DOHH2 (cell line): ENCODE results near the gene GRK7.

Experiments used
- H3F3A ChIP-seq: fragments of 200-600 bp; sonication (generic), shearing (Covaris generic); 2 replicates; pipeline ENCODE4 v1.6.0; 2016; ENCODE audit warnings: antibody characterized with exemption, mild to moderate bottlenecking; ENCODE audit not compliant: control insufficient read depth, insufficient read depth
- H3K27ac ChIP-seq: fragments of 200-600 bp; sonication (generic); 2 replicates; pipeline ENCODE4 v1.5.1; 2014; ENCODE audit warnings: low read depth, mild to moderate bottlenecking, low read length, moderate library complexity
- H3K27me3 ChIP-seq: fragments of 200-600 bp; sonication (generic); 2 replicates; pipeline ENCODE4 v1.6.1; 2014; ENCODE audit warnings: mild to moderate bottlenecking, low read length, mixed read lengths; ENCODE audit not compliant: control insufficient read depth
- H3K36me3 ChIP-seq: fragments of 200-600 bp; sonication (generic); 2 replicates; pipeline ENCODE4 v1.6.1; 2014; ENCODE audit warnings: mild to moderate bottlenecking, low read length, moderate library complexity, mixed read lengths; ENCODE audit not compliant: control insufficient read depth
- H3K4me1 ChIP-seq: fragments of 200-600 bp; sonication (generic); 2 replicates; pipeline ENCODE4 v1.6.1; 2014; ENCODE audit warnings: mild to moderate bottlenecking, low read length, mixed read lengths; ENCODE audit not compliant: control insufficient read depth
- H3K4me2 ChIP-seq: fragments of 200-600 bp; sonication (generic); 2 replicates; pipeline ENCODE4 v1.6.0; 2014; ENCODE audit warnings: mild to moderate bottlenecking, low read length, moderate library complexity
- H3K4me3 ChIP-seq: fragments of 200-600 bp; sonication (generic); 2 replicates; pipeline ENCODE4 v1.5.1; 2014; ENCODE audit warnings: mild to moderate bottlenecking, low read length, mixed read lengths
- H3K79me2 ChIP-seq: fragments of 200-600 bp; sonication (generic); 2 replicates; pipeline ENCODE4 v1.6.1; 2014; ENCODE audit warnings: mild to moderate bottlenecking, low read length, mixed read lengths; ENCODE audit not compliant: control insufficient read depth
- H3K9me2 ChIP-seq: fragments of 200-600 bp; sonication (generic); replicated peaks from 2 replicates; pipeline ENCODE4 v1.6.1; 2014; ENCODE audit warnings: mild to moderate bottlenecking, low read length, mixed read lengths; ENCODE audit not compliant: control insufficient read depth
- H3K9me3 ChIP-seq: fragments of 200-600 bp; sonication (generic); 2 replicates; pipeline ENCODE4 v1.6.1; 2014; ENCODE audit warnings: antibody characterized with exemption, low read length, mixed read lengths; ENCODE audit not compliant: control insufficient read depth, insufficient read depth
- H4K20me1 ChIP-seq: fragments of 200-600 bp; sonication (generic); 2 replicates; pipeline ENCODE4 v1.6.0; 2014; ENCODE audit warnings: low read depth, mild to moderate bottlenecking, antibody characterized with exemption, low read length, moderate library complexity; ENCODE audit not compliant: control insufficient read depth, insufficient read depth
- CTCF ChIP-seq: fragments of 200-600 bp; sonication (generic); IDR thresholded peaks from one replicate; pipeline ENCODE4 v1.5.1; 2014; ENCODE audit warnings: antibody characterized with exemption, mild to moderate bottlenecking, low read depth, low read length; ENCODE audit not compliant: poor library complexity, severe bottlenecking
- EZH2phosphoT487 ChIP-seq: fragments of 200-600 bp; sonication (generic); IDR thresholded peaks from 2 replicates; pipeline ENCODE4 v1.6.1; 2017; ENCODE audit warnings: borderline replicate concordance, mild to moderate bottlenecking, antibody characterized with exemption, low read length, moderate library complexity, mixed read lengths

GRK7 gene

GRCh38 chr3:141722648-141723047, 40.6 kb upstream of the GRK7 start:
- no peaks in the 10 kb centered on the region for H4K20me1 ChIP-seq
- TF ChIP-seq EZH2phosphoT487: no peak
- TF ChIP-seq CTCF: no peak

GRCh38 chr3:141723255-141723654, 40.0 kb upstream of the GRK7 start:
- H3K9me2 ChIP-seq: no peaks in the 10 kb centered on the region
- no peaks in the 10 kb centered on the region for H3K9me3 ChIP-seq
- no peaks in the 10 kb centered on the region for H4K20me1 ChIP-seq
- H3F3A ChIP-seq: no peaks in the 10 kb centered on the region
- H3K4me3 ChIP-seq: no peak overlapping the region
- no peak overlapping the region for H3K27ac ChIP-seq
- H3K36me3 ChIP-seq: no peaks in the 10 kb centered on the region
- no peak for TF ChIP-seq EZH2phosphoT487
- TF ChIP-seq CTCF: no peak
- no peaks in the 10 kb centered on the region for H3K27me3 ChIP-seq
- no peaks in the 10 kb centered on the region for H3K4me1 ChIP-seq
- H3K4me2 ChIP-seq: no peak overlapping the region
- H3K79me2 ChIP-seq: no peaks in the 10 kb centered on the region

More at GRCh38 chr3:141722648-141723047, 40.6 kb upstream of the GRK7 start:
- Histone ChIP-seq H3F3A (no peaks in the 10 kb centered on the region), H3K79me2 (no peaks in the 10 kb centered on the region), H3K27me3 (no peaks in the 10 kb centered on the region), H3K27ac (no peak overlapping the region), H3K9me3 (no peaks in the 10 kb centered on the region), H3K36me3 (no peaks in the 10 kb centered on the region), H3K4me3 (no peak overlapping the region), H3K4me1 (no peaks in the 10 kb centered on the region), H3K4me2 (no peak overlapping the region), H3K9me2 (no peaks in the 10 kb centered on the region)

GRCh38 chr3:141724186-141724585, 39.0 kb upstream of the GRK7 start:
- no peaks in the 10 kb centered on the region for H3F3A ChIP-seq
- TF ChIP-seq EZH2phosphoT487 (no peak), CTCF (no peak)
- H4K20me1 ChIP-seq: no peaks in the 10 kb centered on the region
- no peaks in the 10 kb centered on the region for H3K27me3 ChIP-seq
- no peaks in the 10 kb centered on the region for H3K79me2 ChIP-seq
- H3K4me1 ChIP-seq: no peaks in the 10 kb centered on the region
- no peaks in the 10 kb centered on the region for H3K9me3 ChIP-seq
- no peak overlapping the region for H3K27ac ChIP-seq
- no peaks in the 10 kb centered on the region for H3K9me2 ChIP-seq
- H3K4me3 ChIP-seq: no peak overlapping the region
- H3K4me2 ChIP-seq: no peak overlapping the region
- H3K36me3 ChIP-seq: no peaks in the 10 kb centered on the region

- Histone ChIP-seq H3K9me2 (no peaks in the 10 kb centered on the region), H3K27me3 (no peaks in the 10 kb centered on the region), H3K36me3 (no peaks in the 10 kb centered on the region), H3K4me1 (no peaks in the 10 kb centered on the region), H3F3A (no peaks in the 10 kb centered on the region), H3K4me2 (no peak overlapping the region), H3K27ac (no peak overlapping the region), H3K4me3 (no peak overlapping the region), H4K20me1 (no peaks in the 10 kb centered on the region), H3K9me3 (no peaks in the 10 kb centered on the region), H3K79me2 (no peaks in the 10 kb centered on the region)
- TF ChIP-seq CTCF (no peak), EZH2phosphoT487 (no peak)
Observed at GRCh38 chr3:141725036-141725435, 38.2 kb upstream of the GRK7 start.
